Activated CD4-positive, alpha-beta T cell treated with anti-CD3 and anti-CD28 coated beads for 4 hours (primary cell): ENCODE results near the gene ANKRD28.

Experiments
- DNase-seq, 2 donors: peaks; one replicate each; pipeline ENCODE4 v3.0.0-alpha.2; 2020

Gene ANKRD28

GRCh38 chr3:15659254-15659975 is 138.4 kb downstream of the ANKRD28 start:
- no peak for DNase-seq

DNA sequence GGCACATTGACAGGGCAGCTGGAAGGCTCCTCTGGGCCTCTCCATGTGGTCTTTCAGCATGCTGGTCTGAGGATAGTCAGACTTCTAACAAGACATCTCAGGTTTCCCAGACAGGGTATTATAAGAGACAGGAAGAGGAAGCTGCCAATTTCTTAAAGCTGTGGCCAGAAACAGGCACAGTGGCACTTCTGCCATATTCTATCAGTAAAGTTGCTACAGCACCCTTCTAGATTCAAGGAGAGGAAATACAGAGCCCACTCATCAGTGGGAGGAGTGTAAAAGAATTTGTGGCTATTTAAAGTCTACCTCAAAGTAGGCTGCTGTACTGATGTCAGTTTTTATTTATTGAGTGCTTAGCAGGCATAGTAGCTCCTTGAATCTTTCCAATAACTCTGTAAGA is 140.8 kb downstream of the ANKRD28 start:
- DNase-seq: no peak

- no peak for DNase-seq
Measured at GRCh38 chr3:15656342-15656741, 141.4 kb downstream of the ANKRD28 start.

DNA sequence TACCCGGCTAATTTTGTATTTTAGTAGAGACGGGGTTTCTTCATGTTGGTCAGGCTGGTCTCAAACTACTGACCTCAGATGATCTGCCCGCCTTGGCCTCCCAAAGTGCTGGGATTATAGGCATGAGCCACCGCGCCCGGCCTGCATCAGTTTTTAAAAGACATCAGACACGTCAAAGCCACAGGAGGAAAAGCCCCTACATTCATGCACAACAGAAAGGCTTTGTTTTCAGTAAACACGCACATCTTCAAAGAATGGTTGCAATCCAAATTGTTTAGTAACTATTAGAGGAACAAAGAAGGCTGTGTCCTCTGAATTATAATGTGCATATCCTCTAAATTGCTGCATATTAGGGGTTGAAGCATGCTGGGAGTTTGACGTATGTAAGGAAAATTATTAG is 142.9 kb downstream of the ANKRD28 start:
- DNase-seq: no peak

GRCh38 chr3:15654127-15654526 is 143.7 kb downstream of the ANKRD28 start:
- DNase-seq: no peak

- no peak for DNase-seq
Measured at GRCh38 chr3:15653321-15653720, 144.5 kb downstream of the ANKRD28 start.

DNA sequence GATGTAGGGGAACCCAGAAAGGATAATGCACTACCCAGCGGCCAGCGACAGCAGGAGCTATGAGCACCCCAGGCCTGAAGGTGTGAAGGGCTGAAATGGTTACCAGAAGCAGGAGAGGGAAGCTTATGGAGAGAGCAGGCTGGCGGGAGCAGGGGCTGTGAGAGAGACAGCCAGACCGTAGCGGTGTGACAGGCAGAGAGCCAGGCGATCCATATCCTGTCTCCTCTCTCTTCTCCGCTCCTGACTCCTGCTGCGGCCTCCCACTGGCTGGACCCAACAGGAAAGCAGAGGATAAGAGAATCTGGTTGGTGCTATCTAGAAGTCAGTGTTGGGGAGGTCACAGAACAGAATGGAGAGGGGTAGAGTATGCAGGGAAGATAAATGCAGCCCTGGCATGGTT is 146.4 kb downstream of the ANKRD28 start:
- DNase-seq: no peak

DNA sequence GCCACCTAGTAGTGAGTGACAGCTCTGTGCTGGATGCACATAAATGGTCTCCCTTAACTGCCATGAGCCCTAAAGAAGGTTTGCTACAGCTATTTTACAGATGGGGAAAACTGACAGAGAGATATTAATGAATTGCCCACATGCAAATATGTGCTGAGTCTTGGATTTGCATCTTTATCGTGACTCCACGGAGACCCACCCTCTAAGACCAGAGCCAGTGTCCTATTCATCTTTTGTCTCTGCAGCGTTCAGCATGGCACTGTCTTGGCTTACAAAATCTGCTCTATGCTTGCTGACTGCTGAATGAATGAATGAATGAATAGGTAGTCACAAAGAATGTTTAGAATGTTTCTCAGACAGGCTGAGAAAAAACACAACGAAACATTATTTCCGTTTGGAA is 147.9 kb downstream of the ANKRD28 start:
- DNase-seq: no peak

GRCh38 chr3:15649341-15649740 is 148.4 kb downstream of the ANKRD28 start:
- no peak for DNase-seq

DNA sequence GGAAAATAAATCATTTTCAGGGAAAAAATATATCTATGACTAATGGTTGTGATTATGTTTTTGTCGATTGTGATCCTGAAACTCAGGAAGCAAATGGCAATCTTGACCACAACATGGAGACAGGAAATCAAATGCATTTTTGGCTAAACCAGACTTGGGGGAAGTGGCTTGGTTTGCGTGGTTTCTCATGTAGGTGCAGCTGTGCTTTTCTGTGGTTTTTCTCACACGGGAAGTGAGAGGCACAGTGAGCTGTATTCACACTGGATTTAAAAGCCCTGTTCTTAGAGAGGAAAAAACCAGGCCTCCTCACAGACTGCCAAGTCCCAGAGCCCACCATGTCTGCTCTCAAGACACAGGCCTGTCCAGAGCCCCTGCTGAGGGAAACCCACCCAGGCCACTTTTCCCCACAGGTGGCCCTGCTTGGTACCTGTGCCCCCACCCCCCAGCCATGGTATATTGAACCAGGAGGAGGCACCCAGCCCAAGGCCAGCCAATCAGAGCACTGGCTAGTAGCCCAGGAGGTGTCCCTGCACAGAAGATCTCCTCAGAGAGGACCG is 150.1 kb downstream of the ANKRD28 start:
- DNase-seq: peak; percentile 36 to 42

- DNase-seq: no peak
Measured at GRCh38 chr3:15646851-15647511, 150.8 kb downstream of the ANKRD28 start.

- DNase-seq: no peak
Measured at GRCh38 chr3:15645740-15646501, 151.9 kb downstream of the ANKRD28 start.

GRCh38 chr3:15645246-15645645 is 152.5 kb downstream of the ANKRD28 start:
- no peak for DNase-seq

- no peak for DNase-seq
Measured at GRCh38 chr3:15638891-15639262, 158.9 kb downstream of the ANKRD28 start.

GRCh38 chr3:15638193-15638890 is 159.4 kb downstream of the ANKRD28 start:
- DNase-seq: no peak

DNA sequence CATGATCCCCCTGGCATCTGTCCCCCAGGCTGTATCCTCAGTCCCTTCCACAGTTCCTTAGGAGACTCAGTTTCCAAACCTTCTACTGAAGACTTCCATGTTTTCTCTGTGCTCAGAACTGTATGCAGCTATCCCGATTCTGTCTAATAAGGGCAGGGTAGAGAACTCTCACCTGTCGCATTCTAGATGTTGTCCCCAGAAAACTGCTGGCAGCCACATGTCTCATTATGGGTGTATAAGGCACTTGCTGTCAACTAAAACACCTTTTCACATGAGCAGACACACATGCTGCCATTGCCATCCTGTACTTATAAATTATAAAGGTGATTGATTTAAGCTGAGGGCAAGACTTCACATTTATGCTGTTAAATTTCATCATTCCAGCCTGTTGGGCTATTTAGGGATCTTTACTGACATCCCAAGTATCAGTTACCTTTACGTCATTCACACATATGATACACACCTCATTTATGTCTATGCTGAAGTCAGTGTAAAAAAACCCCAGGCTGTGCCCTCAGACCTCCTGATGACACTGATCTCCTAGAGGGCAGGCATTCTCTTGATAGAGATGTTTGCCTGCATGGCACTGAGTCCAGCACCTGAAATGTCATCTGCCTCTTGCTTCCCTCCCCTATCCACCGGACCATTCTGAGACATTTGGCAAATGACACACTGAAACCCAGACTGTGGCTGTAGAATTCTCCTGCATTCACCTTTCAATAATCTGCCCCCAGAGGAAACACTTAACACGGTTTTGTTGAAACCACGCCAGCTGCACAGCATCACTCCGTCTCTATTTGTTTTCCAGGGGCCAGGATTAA is 160.4 kb downstream of the ANKRD28 start:
- no peak for DNase-seq

- peak; percentile 13 to 14 for DNase-seq
Measured at GRCh38 chr3:15636028-15636709, 161.6 kb downstream of the ANKRD28 start.

DNA sequence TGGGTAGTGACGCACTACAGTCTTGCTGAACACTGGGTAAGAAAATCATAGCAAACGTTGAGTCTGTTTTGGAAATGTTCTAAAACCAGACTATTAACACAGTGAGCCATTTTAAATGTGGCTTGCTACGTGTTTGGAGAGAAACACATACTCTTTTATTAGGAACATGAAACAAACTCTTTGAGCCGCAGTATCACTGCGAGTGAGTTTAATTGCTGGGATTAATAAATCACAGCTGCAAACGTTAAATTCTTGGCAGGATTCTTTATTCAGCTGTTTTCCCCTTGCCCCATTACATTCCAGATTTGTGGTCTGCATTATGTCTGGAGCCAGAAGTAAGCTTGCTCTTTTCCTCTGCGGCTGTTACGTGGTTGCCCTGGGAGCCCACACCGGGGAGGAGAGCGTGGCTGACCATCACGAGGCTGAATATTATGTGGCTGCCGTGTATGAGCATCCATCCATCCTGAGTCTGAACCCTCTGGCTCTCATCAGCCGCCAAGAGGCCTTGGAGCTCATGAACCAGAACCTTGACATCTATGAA is 162.6 kb downstream of the ANKRD28 start:
- DNase-seq: no peak

- DNase-seq: no peak
Measured at GRCh38 chr3:15634671-15635070, 163.1 kb downstream of the ANKRD28 start.

DNA sequence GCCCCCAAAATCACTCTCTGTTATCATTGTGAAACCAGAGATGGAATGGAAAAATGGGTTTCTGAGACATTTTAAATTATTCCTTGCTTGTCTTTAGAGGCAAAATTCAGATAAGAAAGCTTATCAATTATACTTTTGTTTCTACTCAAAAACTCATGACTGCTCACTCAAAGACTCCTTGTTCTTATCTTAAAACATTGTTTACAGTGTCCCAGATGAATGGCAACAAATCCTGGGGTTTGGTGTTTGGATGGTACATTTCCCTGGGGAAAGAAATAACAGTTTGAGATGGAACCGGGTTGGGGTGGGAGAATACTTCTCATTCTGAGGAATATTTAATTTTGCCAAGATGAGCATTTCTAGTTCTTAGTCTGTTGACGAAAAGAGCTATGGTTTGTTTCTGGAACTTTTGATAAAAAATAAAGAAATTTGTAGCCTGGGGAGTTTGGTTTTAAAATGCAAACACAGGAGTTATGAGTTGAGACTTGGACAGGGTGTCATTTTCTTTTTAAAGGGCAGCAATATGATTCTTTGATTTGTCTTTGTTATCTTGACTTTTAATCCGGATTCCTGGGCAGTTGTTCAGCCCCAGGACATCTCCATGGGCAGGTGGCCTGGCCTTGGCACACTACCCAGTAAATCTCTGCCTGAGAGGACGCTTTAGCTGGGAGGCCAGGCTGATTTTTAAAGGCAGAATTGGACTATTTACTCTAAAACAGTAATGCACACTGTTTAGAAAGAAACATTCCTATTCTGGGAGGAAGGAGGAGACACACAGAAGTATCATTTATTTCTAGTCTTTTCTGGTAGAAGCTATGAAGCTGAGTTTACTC is 163.8 kb downstream of the ANKRD28 start:
- DNase-seq: no peak
